SKM-1 treated with dmso at 0.1 percent for 144 hours (cell line): ENCODE measurements around the gene GRM7.
A peak's percentile ranks its signal among the peaks of the same experiment; 100 is the strongest.

ENCODE experiments used
- DNase-seq: peaks from one replicate; lab custom pipeline; 2025; ENCODE audit not compliant: unreplicated experiment; lab: John Stamatoyannopoulos, UW

GRM7 gene

GRCh38 chr3:7630925-7631324 lies 770.0 kb downstream of the GRM7 start:
- DNase-seq = no peak

- DNase-seq = no peak
These were observed 771.4 kb downstream of the GRM7 start for GRCh38 chr3:7632305-7632704.

GRCh38 chr3:7637694-7638093 lies 776.8 kb downstream of the GRM7 start:
- no peak for DNase-seq

- DNase-seq = no peak
These were observed 777.2 kb downstream of the GRM7 start for GRCh38 chr3:7638103-7638502.

- DNase-seq = no peak
These were observed 779.9 kb downstream of the GRM7 start for GRCh38 chr3:7640787-7641186.

- DNase-seq = no peak
These were observed 785.9 kb downstream of the GRM7 start for GRCh38 chr3:7646851-7647250.

- no peak for DNase-seq
These were observed 789.6 kb downstream of the GRM7 start for GRCh38 chr3:7650466-7650865.

GRCh38 chr3:7651274-7651673 lies 790.4 kb downstream of the GRM7 start:
- no peak for DNase-seq

- no peak for DNase-seq
These were observed 796.5 kb downstream of the GRM7 start for GRCh38 chr3:7657214-7658112.

- DNase-seq = no peak
These were observed 797.4 kb downstream of the GRM7 start for GRCh38 chr3:7658294-7658693.

- no peak for DNase-seq
These were observed 798.2 kb downstream of the GRM7 start for GRCh38 chr3:7659079-7659478.

- DNase-seq = no peak
These were observed 802.9 kb downstream of the GRM7 start for GRCh38 chr3:7663771-7664170.

GRCh38 chr3:7667774-7668173 lies 806.9 kb downstream of the GRM7 start:
- DNase-seq = no peak

GRCh38 chr3:7669641-7670040 lies 808.7 kb downstream of the GRM7 start:
- DNase-seq = no peak

- no peak for DNase-seq
These were observed 817.6 kb downstream of the GRM7 start for GRCh38 chr3:7678521-7678920.

GRCh38 chr3:7682822-7683229 lies 821.9 kb downstream of the GRM7 start:
- DNase-seq = peak; percentile 89

- no peak for DNase-seq
These were observed 822.5 kb downstream of the GRM7 start for GRCh38 chr3:7683426-7683825.

GRCh38 chr3:7684182-7684715 lies 823.3 kb downstream of the GRM7 start:
- no peak for DNase-seq

GRCh38 chr3:7687428-7688147 lies 826.7 kb downstream of the GRM7 start:
- DNase-seq = no peak

GRCh38 chr3:7692866-7693265 lies 832.0 kb downstream of the GRM7 start:
- no peak for DNase-seq

GRCh38 chr3:7693976-7694375 lies 833.1 kb downstream of the GRM7 start:
- DNase-seq = no peak

- no peak for DNase-seq
These were observed 834.1 kb downstream of the GRM7 start for GRCh38 chr3:7695049-7695448.
